AG08396 (cell line): ENCODE results near the gene GULP1.
"Not testable (repeated sequence)": the region's sequence is repeated elsewhere in the genome, so short reads cannot be mapped to it uniquely, and the experiment has no call there.

Experiments
- DNase-seq: peaks from one replicate; pipeline ENCODE4 v3.0.0; 2012; ENCODE audit warnings: low spot score, mixed read lengths

Gene GULP1

DNA sequence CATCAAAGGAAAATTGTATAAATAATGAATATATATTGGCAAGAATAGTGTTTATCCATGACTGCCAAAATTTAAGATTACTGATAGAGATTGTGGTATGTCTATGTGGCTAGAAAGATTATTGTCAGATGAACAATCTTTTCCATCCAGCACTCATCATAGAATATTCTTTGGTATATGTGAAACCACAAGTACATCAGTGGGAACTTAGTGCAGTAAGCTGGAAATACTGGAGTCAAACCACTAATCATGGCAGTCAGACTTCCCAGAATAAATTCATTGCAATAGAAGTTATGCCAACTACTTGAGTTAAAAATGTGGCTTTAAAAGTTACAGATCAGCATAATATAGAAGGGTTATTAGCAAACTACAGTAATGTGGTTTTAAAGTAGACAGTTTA is 310.3 kb downstream of the GULP1 start:
- DNase-seq, result no peak

DNA sequence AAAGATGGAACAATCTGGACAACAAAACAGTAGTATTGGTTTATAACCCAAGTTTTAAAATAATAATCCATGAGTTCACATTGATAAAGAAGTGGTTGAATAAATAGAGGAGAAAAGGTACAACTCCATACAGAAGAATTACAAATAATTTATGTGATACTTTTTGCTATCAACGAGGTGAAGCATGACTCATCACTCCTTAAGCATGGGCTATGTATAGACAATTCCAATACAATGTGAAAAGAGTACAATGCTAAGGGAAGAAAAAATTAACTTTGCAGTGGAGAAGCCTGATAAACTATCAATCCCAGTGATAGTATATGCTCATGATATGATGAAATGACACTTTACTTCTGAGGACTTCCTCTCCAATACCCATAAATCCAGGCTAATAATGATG is 312.9 kb downstream of the GULP1 start:
- DNase-seq, result no peak

DNA sequence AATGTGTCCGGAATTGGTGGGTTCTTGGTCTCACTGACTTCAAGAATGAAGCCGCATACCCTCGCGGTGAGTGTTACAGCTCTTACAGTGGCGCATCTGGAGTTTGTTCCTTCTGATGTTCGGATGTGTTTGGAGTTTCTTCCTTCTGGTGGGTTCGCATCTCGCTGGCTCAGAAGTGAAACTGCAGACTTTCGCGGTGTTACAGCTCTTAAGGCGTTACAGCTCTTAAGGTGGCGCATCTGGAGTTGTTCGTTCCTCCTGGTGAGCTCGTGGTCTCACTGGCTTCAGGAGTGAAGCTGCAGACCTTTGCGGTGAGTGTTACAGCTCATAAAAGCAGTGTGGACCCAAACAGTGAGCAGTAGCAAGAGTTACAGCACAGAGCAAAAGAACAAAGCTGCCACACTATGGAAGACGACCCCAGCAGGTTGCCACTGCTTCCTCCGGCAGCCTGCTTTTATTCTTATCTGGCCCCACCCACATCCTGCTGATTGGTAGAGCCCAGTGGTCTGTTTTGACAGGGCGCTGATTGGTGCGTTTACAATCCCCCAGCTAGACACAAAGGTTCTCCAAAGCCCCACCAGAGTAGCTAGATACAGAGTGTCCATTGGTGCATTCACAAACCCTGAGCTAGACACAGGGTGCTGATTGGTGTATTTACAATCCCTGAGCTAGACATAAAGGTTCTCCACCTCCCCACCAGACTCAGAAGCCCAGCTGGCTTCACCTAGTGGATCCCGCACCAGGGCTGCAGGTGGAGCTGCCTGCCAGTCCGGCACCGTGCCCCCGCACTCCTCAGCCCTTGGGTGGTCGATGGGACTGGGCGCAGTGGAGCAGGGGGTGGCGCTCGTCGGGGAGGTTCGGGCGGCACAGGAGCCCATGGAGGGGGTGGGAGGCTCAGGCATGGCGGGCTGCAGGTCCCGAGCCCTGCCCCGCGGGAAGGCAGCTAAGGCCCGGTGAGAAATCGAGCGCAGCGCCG is 314.2 kb downstream of the GULP1 start:
- DNase-seq, result not testable (repeated sequence)

DNA sequence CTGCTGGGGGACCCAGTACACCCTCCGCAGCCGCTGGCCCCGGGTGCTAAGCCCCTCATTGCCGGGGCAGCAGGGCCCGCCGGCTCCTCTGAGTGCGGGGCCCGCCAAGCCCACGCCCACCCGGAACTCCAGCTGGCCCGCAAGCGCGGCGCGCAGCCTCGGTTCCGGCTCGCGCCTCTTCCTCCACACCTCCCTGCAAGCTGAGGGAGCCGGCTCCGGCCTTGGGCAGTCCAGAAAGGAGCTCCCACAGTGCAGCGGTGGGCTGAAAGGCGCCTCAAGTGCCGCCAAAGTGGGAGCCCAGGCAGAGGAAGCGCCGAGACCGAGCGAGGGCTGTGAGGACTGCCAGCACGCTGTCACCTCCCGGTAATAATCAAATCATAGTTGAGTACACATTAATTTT is 314.9 kb downstream of the GULP1 start:
- DNase-seq, result not testable (repeated sequence)

DNA sequence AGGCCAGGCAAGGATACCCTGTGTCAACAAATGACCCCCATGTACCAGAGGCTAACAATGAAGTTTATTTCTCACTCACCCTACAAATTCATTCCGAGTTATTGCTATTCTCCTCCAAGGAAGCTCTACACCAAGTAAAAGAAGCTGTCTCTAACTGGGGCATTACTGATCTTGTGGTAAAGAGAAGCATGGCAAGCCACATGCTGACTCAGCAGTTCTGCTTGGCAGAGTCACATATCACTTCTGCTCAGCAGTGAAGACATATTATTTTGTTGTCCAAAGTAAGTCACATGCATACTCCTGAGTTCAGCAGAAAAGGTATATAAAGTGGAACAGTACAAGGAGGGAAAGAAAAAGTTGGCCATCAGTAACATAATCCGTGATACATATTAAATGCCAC is 315.8 kb downstream of the GULP1 start:
- DNase-seq, result no peak

DNA sequence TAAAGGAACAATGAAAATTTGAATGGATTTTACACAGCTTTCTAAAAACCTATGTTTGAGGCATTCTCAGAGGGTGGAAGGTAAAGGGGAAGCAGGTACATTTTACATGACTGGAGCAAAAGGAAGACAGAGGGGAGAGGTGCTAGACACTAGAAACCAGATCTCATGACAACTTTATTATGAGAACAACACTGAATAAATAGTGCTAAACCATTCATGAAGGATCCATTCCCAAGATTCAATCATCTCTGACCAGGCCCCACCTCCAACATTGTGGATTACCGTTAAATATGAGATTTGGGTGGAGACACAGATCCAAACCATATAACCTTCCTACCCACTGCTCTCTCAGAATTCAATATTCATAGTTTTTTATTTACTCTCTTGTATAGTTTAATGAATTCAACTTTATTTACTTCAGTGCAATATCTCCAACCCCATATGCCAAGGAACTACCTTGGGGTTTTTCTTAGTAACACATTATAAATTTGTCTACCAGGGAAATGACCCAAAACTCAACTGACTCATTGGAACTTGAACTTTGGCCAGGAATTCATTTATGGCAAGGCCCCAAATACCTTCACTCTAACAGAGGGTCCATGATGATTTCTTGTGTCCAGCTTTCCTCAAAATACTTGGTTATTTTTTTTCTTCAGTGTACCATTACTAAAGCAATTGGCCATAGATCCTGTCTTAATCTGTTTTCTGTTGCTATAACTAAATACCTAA is 317.8 kb downstream of the GULP1 start:
- no peak for DNase-seq

DNA sequence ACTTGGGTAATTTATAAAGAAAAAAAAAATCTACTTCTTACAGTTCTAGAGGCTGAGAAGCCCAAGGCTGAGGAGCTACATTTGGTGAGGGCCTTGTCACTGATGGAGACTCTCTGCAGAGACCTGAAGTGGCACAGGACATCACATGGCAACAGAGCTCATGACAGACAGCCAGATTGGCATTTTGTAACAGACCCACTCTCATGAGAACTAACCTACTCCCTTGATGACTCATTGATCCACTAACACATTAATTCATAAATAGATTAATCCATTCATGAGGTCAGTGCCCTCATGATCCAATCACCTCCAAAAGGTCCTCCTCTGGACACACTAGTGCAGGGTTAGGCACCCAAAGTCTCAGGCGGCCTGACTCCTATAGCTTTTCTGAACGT is 318.4 kb downstream of the GULP1 start:
- no peak for DNase-seq

DNA sequence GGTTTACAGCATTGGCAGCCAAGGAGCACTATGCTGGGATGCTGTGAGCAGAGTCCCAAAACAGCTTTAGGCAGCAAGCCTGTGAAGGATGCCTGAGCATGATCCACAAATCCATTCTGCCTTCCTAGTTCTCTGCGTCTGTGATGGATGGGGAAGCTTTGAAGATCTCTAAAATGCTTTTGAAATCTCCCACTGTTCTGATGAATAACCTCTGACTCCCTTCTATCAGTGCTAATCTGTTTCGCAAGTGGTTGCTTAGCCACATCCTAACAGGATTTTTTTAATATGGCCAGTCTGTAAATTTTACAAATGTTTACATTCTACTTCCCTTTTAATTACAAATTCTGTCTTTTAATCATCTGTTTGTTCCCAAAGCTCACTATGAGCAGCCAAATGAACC is 319.2 kb downstream of the GULP1 start:
- DNase-seq, result no peak

DNA sequence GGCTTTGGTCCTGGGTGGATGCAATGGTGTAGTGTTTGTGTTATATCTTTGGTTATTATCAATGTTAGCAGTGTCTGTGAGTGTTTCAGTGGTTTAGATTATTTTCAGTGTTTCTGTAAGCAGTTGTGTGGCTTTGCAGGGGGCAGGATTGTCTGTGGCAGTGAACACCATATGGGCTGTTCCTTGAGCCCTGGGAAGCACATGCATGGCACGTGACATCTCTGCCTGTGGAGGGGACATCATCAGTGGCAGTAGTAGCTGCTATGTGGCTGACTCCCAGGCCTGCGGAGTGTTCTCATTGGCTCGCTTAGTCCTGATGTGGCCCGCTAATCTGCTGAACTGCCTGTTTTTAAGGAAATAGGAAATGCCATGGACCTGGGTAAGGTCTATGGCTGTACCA is 327.5 kb downstream of the GULP1 start:
- DNase-seq, result no peak

DNA sequence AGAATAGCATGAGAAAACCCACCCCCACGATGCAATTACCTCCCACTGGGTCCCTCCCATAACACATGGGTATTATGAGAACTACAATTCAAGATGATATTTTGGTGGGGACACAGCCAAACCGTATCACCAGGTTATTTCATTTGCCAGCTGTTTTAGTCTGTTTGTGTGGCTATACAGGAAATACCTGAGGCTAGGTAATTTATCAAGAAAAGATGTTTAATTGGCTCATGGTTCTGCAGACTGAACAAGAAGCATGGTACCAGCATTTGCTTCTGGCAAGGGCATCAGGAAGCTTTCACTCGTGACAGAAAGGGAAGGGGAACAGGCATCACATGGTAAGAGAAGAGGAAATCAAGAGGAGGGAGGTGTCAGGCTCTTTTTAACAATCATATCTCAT is 329.2 kb downstream of the GULP1 start:
- no peak for DNase-seq

DNA sequence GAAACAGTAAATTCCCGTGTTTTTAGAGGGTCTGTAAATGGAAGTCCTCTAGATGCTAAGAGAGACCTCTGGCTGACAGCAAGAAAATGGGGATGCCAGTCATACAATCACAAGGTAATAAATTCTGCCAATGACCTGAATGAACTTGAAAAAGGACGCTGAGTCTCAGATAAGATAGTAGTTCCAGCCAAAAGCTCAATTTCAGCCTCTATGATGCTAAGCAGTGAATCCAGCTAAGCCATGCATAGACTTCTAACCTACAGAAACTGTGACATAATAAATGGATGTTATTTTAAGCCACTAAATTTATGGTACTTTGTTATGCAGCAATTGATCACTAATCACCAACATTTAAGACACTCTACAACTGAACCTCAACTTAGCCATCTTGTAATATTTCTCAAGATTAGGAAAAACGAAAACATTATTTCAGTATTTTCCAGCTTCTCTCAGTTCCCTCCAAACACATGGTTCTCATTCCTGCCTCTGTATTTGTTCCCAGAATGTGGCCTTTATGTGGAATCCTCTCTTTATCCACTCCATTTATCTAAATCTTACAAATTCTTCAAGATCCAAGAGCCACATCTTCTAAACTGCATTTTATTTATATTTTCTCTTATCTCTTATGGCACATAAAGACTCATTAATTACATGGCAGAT is 331.1 kb downstream of the GULP1 start:
- DNase-seq, result no peak

DNA sequence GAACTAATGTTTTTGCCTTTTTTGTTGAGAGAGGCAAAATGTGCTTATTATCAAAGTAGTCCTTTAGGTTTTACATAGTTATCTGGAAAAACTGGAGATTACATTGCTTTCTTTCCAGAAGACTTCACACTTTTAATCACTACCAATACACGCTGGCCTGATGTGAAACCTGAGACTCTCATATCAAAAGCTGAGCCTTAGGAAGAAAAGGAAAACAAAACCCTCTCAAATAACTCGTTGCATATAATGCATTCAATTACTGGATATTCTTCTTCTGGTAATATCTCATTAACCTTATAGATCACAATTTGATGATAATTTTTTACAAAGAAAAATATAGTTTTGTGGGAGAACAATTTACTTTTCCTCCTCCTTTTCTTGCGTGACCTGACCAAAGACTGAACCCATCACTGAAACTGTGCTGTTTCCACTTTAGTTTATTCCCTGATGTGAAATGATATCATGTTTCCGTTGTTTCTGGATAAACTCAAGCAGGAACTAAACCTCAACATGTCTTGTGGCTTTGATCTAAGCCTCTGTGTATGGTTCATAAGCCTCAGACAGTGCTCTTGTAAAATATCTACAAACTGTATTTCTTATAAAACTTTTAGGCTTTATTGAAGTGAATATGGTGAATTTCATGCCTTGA is 332.4 kb downstream of the GULP1 start:
- DNase-seq, result no peak

DNA sequence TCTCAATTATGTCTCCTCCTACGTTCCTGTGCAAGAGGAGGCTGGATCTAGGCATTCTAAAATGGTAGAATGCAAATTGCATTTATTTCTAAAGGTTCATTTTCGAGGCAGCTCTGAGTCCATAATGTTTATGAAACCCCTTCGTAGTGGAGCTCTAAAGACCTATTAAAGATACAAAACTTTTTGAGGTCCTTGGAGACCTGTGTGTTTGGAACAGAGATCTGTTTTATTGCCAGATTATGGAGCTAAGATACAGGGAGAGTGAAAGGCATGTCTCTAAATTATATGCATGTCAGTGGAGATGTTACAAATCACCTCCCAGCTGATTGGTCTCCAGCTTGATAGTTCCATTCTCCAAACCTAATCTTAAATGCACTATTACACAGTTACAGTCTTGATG is 335.8 kb downstream of the GULP1 start:
- no peak for DNase-seq

DNA sequence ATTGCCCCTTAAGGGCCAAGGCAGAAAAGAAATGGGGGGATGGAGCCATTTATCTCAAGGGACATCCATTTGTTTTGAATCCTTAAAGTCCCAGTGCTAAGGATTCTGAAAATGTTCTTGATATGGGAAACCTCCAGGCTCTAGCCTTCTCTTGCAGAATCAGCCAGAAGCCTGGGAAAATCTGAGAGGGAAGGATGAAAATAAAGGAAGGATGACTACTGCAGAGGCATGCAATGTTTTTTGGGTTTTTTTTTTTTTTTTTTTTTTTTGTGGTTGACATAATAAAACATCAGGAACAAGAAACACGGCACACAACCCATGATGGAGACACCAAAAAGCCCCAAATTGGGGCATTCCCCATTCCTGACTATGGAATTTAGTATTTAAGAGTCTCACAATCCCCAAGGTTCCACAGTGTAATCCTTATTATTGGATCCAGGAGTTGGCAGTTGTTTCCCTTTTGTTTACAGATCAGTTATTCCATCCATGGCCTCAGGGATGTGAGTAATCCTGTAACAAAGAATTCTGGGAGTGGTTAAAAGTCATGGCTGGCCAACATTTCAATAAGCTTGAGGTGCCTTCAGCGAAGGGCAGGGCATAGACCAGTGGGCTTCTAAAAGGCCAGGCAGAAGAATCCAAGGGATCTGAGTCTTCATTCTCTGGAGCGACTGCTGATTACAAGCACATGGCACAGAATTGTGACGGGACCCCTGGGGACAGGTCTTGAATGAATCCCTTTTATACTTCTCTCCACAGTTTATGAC is 337.5 kb downstream of the GULP1 start:
- DNase-seq, result no peak

DNA sequence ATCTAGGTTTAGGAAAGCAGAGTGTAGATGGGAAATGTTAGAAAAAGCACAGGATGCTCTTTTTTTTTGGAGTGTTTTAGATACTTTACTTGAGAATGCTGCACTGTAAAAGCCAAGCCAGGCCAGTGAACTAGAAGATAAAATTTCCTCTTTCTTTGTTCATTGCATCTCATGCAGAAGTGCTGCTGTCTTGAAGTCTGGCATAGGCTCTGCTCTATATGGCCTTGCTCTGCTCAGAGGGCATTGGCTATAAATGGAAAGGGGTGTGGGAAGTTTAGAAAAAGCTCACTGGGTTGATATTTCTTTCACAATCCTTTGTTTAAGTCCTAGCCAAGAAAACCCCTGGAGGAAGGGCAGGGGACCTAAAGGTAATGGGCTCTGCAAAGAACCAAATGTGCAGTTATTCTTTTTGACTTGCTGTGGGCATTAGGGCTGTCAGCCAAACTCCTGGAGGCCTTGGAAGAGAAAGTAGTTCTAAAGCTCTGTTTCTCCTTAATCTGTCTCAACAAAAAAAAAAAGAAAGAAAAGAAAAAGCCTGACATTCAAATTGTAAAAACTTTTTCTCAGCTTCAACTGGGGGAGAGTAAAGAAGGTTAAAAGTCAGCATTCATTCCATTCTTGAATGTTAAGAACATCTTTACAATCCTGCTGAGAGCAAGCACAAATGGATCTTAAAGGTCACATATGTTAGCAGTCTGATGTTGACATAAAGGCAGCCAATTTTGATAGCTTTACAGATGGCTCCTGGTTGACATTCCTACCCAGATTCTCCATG is 338.3 kb downstream of the GULP1 start:
- DNase-seq, result no peak

DNA sequence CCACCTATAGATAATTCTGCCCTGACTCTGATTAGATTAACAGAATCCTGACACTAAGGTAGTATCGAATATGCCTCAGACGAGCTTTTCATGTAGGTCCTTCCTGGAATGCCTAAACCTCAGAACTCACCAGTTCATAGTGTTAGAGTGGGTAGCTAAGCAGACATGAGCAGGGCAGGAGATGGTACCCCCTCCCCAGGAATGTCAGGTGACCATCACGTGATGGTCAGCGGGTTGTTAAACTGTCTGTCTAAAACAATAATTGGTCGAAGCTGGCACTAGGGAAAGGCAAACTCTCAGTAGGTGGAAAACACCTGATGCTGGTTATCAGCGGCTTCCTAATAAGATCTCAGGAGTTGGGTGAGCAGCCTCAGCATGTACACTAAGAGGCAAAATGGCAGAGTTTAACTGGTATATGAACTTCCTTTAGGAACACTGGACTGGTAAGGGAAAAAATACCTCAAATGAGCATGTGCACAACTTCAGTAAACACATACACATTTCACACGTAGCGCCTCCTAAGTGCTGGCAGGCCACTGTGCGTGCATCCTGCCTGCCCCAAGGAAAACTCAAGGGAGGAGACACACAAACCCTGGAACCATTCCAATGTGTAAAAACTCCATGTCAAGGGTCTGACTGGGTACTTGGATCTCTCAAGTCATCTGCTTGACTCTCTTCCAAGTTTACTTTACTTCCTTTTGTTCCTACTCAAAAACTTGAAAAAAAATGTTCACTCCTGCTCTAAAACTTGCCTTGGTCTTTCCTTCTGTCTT is 339.5 kb downstream of the GULP1 start:
- no peak for DNase-seq

DNA sequence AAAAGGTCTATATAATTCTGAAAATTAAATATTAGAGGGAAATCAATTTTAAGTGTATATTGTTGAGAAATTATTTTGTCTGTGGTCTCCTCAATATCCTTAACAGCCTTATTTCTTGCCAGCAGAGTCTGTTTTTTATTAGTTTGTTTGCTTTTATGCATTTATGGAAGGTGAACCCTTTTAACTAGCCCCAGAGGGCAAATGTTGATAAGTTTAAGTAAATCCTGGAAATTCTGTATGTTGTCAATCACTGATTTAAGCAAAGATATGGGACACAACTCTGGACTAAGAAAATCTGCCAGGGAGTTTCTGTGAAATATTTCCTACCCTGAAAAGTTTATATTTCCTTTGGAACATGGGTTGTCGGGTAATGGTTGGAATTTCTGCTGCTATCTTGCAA is 343.0 kb downstream of the GULP1 start:
- no peak for DNase-seq
